ENCODE measurements around the gene PACS1. TPM values are rescaled to one million over a fixed set of nuclear protein-coding genes. Genes with fewer than 3 reads are reported as not detected.

PACS1 gene
- total RNA-seq, 4 donors from 2014 or later, result 32.0 to 62.7 (median 51.8) TPM

- DNase-seq (ENCODE audit: low spot score in 2 of 2), result no peak
- no peaks in the 10 kb centered on the region for H3K27me3 ChIP-seq
- H3K4me3 ChIP-seq, result no peak overlapping the region
- H3K4me1 ChIP-seq, result peaks cover 0 to 6% (median 0%) of the 10 kb centered on the region in 4 donors
- H3K27ac ChIP-seq, result no peak overlapping the region
- no peaks in the 10 kb centered on the region for H3K9me3 ChIP-seq
- H3K36me3 ChIP-seq, result no peaks in the 10 kb centered on the region
- no peak for TF ChIP-seq EP300 (IDR thresholded peaks at IDR 0.05)
Observed at GRCh38 chr11:66157182-66157864, 87.3 kb downstream of the PACS1 start.

- TF ChIP-seq CTCF (IDR thresholded peaks at IDR 0.05), result no peak
- no peak for TF ChIP-seq EP300 (IDR thresholded peaks at IDR 0.05)
- TF ChIP-seq POLR2A (IDR thresholded peaks at IDR 0.05), result no peak
- WGBS, 2 donors, result 94 to 96% methylated on average over 5 of the region's 5 CpGs
Observed at GRCh38 chr11:66158156-66158555, 88.1 kb downstream of the PACS1 start.

GRCh38 chr11:66159324-66159984 lies 89.4 kb downstream of the PACS1 start:
- H3K9me3 ChIP-seq, result no peaks in the 10 kb centered on the region
- no peak for DNase-seq (ENCODE audit: low spot score in 2 of 2)
- no peak overlapping the region for H3K4me3 ChIP-seq
- H3K36me3 ChIP-seq, result no peaks in the 10 kb centered on the region
- WGBS, 2 donors, result 65 to 66% methylated on average over 8 of the region's 8 CpGs
- H3K4me1 ChIP-seq, result peaks cover 0 to 6% (median 0%) of the 10 kb centered on the region in 4 donors
- TF ChIP-seq POLR2A (IDR thresholded peaks at IDR 0.05) (no peak), EP300 (IDR thresholded peaks at IDR 0.05) (no peak), CTCF (IDR thresholded peaks at IDR 0.05) (no peak)
- H3K27ac ChIP-seq, result no peak overlapping the region
- no peaks in the 10 kb centered on the region for H3K27me3 ChIP-seq

More at GRCh38 chr11:66158156-66158555, 88.1 kb downstream of the PACS1 start:
- H3K4me1 ChIP-seq, result peaks cover 0 to 6% (median 0%) of the 10 kb centered on the region in 4 donors
- H3K9me3 ChIP-seq, result no peaks in the 10 kb centered on the region
- H3K4me3 ChIP-seq, result no peak overlapping the region
- H3K36me3 ChIP-seq, result no peaks in the 10 kb centered on the region
- DNase-seq (ENCODE audit: low spot score in 2 of 2), result no peak
- H3K27me3 ChIP-seq, result no peaks in the 10 kb centered on the region
- H3K27ac ChIP-seq, result no peak overlapping the region

GRCh38 chr11:66160709-66161108 lies 90.6 kb downstream of the PACS1 start:
- TF ChIP-seq POLR2A (IDR thresholded peaks at IDR 0.05), result no peak
- no peak for TF ChIP-seq CTCF (IDR thresholded peaks at IDR 0.05)
- no peak for TF ChIP-seq EP300 (IDR thresholded peaks at IDR 0.05)
- Histone ChIP-seq H3K4me1 (peaks cover 0 to 6% (median 0%) of the 10 kb centered on the region in 4 donors), H3K9me3 (no peaks in the 10 kb centered on the region), H3K27me3 (no peaks in the 10 kb centered on the region), H3K4me3 (no peak overlapping the region), H3K27ac (no peak overlapping the region), H3K36me3 (no peaks in the 10 kb centered on the region)
- no peak for DNase-seq (ENCODE audit: low spot score in 2 of 2)
- 90 to 98% methylated on average over 5 of the region's 5 CpGs for WGBS, 2 donors

GRCh38 chr11:66168289-66168688 lies 98.2 kb downstream of the PACS1 start:
- Histone ChIP-seq H3K27me3 (no peaks in the 10 kb centered on the region), H3K9me3 (no peaks in the 10 kb centered on the region), H3K4me1 (no peaks in the 10 kb centered on the region), H3K4me3 (no peak overlapping the region), H3K27ac (no peak overlapping the region), H3K36me3 (no peaks in the 10 kb centered on the region)
- no peak for TF ChIP-seq EP300 (IDR thresholded peaks at IDR 0.05)
- TF ChIP-seq CTCF (IDR thresholded peaks at IDR 0.05), result no peak
- no peak for TF ChIP-seq POLR2A (IDR thresholded peaks at IDR 0.05)
- 94 to 97% methylated on average over 7 of the region's 7 CpGs for WGBS, 2 donors
- no peak for DNase-seq (ENCODE audit: low spot score in 2 of 2)
